OCI-LY7 (cell line): ENCODE data around the gene BMX. TPM values are rescaled to one million over a fixed set of nuclear protein-coding genes. Genes with fewer than 3 reads are reported as not detected.

ENCODE experiments used
- BruUV-seq: library from RNA; stranded (reverse); fragments of 400-500 nt; replicated peaks from 2 replicates; lab custom pipeline; 2021; lab: Mats Ljungman, UMichigan
- CTCF ChIA-PET: fragments of 300-600 bp; sonication (Branson Sonifier 250); formaldehyde crosslinking; loops from one replicate; lab custom pipeline; 2022; ENCODE audit warnings: antibody characterized with exemption; ENCODE audit not compliant: unreplicated experiment; lab: Charles Lee
- POLR2A ChIA-PET: fragments of 300-600 bp; sonication (Branson Sonifier 250); formaldehyde crosslinking; loops from one replicate; lab custom pipeline; 2022; ENCODE audit warnings: antibody characterized with exemption; lab: Charles Lee
- DNase-seq: peaks from one replicate; pipeline ENCODE4 v3.0.0-alpha.2; 2015; ENCODE audit warnings: low spot score
- H2AFZ ChIP-seq: fragments of 200-600 bp; sonication (generic), shearing (Covaris generic); 2 replicates; pipeline ENCODE4 v1.6.1; 2014; ENCODE audit warnings: mild to moderate bottlenecking, antibody characterized with exemption, low read length, moderate library complexity
- H3K27ac ChIP-seq: fragments of 200-600 bp; sonication (generic); 2 replicates; pipeline ENCODE4 v1.5.1; 2014; ENCODE audit warnings: mixed run types, low read depth, mild to moderate bottlenecking, moderate library complexity, low read length, inconsistent platforms; ENCODE audit not compliant: poor library complexity, severe bottlenecking
- H3K36me3 ChIP-seq: fragments of 200-600 bp; sonication (generic); 2 replicates; pipeline ENCODE4 v1.6.1; 2014; ENCODE audit warnings: mild to moderate bottlenecking, antibody characterized with exemption, low read length, moderate library complexity, mixed read lengths; ENCODE audit not compliant: insufficient read depth
- H3K4me1 ChIP-seq: fragments of 200-600 bp; sonication (generic); 2 replicates; pipeline ENCODE4 v1.5.1; 2014; ENCODE audit warnings: mild to moderate bottlenecking, low read length; ENCODE audit not compliant: insufficient read depth, poor library complexity, severe bottlenecking
- H3K4me2 ChIP-seq: fragments of 200-600 bp; sonication (generic); 2 replicates; pipeline ENCODE4 v1.6.1; 2014; ENCODE audit warnings: mild to moderate bottlenecking, low read length
- H3K4me3 ChIP-seq: fragments of 200-600 bp; sonication (generic); 2 replicates; pipeline ENCODE4 v1.5.1; 2014; ENCODE audit warnings: mild to moderate bottlenecking, low read depth, low read length; ENCODE audit not compliant: poor library complexity, severe bottlenecking
- H3K79me2 ChIP-seq: fragments of 200-600 bp; sonication (generic); 2 replicates; pipeline ENCODE4 v1.6.1; 2016; ENCODE audit warnings: low read depth, mild to moderate bottlenecking, low read length, moderate library complexity, mixed read lengths; ENCODE audit not compliant: insufficient read depth
- H3K9me2 ChIP-seq: fragments of 200-600 bp; sonication (generic); 2 replicates; pipeline ENCODE4 v1.6.1; 2016; ENCODE audit warnings: mild to moderate bottlenecking, low read length, mixed read lengths; ENCODE audit not compliant: insufficient read depth
- H3K9me3 ChIP-seq: fragments of 200-600 bp; sonication (generic); 2 replicates; pipeline ENCODE4 v1.6.1; 2014; ENCODE audit warnings: mild to moderate bottlenecking, mixed run types, low read length, mixed read lengths
- H4K20me1 ChIP-seq: fragments of 200-600 bp; sonication (generic); 2 replicates; pipeline ENCODE4 v1.6.1; 2014; ENCODE audit warnings: mild to moderate bottlenecking, antibody characterized with exemption, low read length, moderate library complexity, mixed read lengths; ENCODE audit not compliant: insufficient read depth
- EZH2phosphoT487 ChIP-seq: fragments of 200-600 bp; sonication (generic); IDR thresholded peaks from 2 replicates; pipeline ENCODE4 v1.6.1; 2018; ENCODE audit warnings: low read depth, borderline replicate concordance, mild to moderate bottlenecking, mixed run types, antibody characterized with exemption, low read length, moderate library complexity, mixed read lengths
- intact Hi-C: fragments of 100-400 bp; cut with micrococcal nuclease; formaldehyde crosslinking; loops from one replicate; pipeline ENCODE4 v1.10.0; 2022; ENCODE audit not compliant: unreplicated experiment
- total RNA-seq, 2 experiments: library from RNA; depleted of rRNA in 1 of 2; stranded (reverse); fragments of >200 nt in 1 of 2; shearing (Covaris generic) in 1 of 2; gene quantifications; 2 replicates each; pipeline ENCODE4 v1.2.3, GENCODE V29; 2014 to 2022
- TF ChIP-seq, protein P1 (sequence below): fragments of 200-600 bp; sonication (generic); conservative IDR thresholded peaks from 2 replicates; pipeline ENCODE4 v1.5.1; 2014; ENCODE audit warnings: mild to moderate bottlenecking, antibody characterized with exemption, low read length, moderate library complexity, mixed read lengths

Gene BMX
- total RNA-seq, 2 experiments from 2014 or later, result not detected

DNA sequence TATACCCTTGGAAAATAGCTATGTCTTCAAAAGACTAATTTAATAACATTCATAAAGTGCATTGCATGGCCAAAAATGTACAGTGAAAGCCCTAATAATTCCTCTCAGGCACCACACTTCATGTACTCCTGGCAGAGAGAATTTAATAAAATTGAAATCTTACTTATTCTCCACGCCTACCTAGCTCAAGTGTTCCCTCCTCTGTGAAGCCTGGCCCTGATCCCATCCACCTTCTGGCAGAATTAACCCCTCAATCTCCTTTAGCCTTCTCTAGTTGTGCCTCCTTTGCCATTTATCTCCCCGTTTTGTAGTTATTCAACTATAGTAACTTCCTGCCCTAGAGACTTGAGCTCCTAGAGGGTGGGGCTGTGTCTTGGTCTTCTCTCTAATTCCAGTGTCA, 73.4 kb downstream of the BMX start:
- CTCF ChIA-PET, result no interaction called here
- no peak for DNase-seq
- Histone ChIP-seq H3K4me2 (no peak overlapping the region), H3K4me1 (no peaks in the 10 kb centered on the region), H3K4me3 (no peak overlapping the region), H3K9me2 (no peaks in the 10 kb centered on the region), H3K36me3 (no peaks in the 10 kb centered on the region), H3K79me2 (no peaks in the 10 kb centered on the region), H2AFZ (no peak overlapping the region), H3K27ac (no peak overlapping the region), H3K9me3 (no peaks in the 10 kb centered on the region), H4K20me1 (no peaks in the 10 kb centered on the region)
- TF ChIP-seq EZH2phosphoT487, result no peak
- TF ChIP-seq, protein P1, sequence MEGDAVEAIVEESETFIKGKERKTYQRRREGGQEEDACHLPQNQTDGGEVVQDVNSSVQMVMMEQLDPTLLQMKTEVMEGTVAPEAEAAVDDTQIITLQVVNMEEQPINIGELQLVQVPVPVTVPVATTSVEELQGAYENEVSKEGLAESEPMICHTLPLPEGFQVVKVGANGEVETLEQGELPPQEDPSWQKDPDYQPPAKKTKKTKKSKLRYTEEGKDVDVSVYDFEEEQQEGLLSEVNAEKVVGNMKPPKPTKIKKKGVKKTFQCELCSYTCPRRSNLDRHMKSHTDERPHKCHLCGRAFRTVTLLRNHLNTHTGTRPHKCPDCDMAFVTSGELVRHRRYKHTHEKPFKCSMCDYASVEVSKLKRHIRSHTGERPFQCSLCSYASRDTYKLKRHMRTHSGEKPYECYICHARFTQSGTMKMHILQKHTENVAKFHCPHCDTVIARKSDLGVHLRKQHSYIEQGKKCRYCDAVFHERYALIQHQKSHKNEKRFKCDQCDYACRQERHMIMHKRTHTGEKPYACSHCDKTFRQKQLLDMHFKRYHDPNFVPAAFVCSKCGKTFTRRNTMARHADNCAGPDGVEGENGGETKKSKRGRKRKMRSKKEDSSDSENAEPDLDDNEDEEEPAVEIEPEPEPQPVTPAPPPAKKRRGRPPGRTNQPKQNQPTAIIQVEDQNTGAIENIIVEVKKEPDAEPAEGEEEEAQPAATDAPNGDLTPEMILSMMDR, result no peak
- no TSS peak for BruUV-seq
- POLR2A ChIA-PET, result interaction anchor here (0.6 to 0.7 kb wide), 2 partner anchors 87 to 722 kb away, joined by 3 to 4 read pairs; no protein-coding TSS in a partner anchor
- intact Hi-C loops, result no loop called here

DNA sequence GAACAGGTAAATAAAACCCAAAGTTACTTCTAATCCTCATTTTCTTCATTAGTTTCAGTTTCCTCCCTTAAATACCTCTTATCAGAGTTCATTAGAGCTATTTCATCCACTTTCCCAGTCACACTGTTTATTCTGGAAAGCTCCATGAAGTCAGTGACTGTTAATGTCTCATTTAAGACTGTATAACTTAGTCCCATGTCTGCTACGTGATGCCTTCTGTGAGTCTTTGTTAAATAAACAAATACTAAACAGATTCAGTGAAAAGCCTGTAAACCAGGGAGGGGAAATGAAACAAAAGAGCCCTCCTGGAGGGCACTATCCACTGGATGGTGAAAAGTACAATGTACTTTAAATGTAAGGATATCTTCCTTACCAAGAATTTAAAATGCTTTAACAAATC, 75.4 kb downstream of the BMX start:
- H3K4me2 ChIP-seq, result no peak overlapping the region
- ChIA-PET CTCF (no interaction called here), POLR2A (no interaction called here)
- H2AFZ ChIP-seq, result no peak overlapping the region
- no peak overlapping the region for H3K4me3 ChIP-seq
- H3K36me3 ChIP-seq, result no peaks in the 10 kb centered on the region
- no peak overlapping the region for H3K27ac ChIP-seq
- BruUV-seq, result no TSS peak
- H4K20me1 ChIP-seq, result no peaks in the 10 kb centered on the region
- no peaks in the 10 kb centered on the region for H3K9me2 ChIP-seq
- H3K79me2 ChIP-seq, result no peaks in the 10 kb centered on the region
- TF ChIP-seq, protein P1, result no peak
- no peak for TF ChIP-seq EZH2phosphoT487
- no peaks in the 10 kb centered on the region for H3K9me3 ChIP-seq
- intact Hi-C loops, result no loop called here
- H3K4me1 ChIP-seq, result no peaks in the 10 kb centered on the region
- DNase-seq, result no peak

DNA sequence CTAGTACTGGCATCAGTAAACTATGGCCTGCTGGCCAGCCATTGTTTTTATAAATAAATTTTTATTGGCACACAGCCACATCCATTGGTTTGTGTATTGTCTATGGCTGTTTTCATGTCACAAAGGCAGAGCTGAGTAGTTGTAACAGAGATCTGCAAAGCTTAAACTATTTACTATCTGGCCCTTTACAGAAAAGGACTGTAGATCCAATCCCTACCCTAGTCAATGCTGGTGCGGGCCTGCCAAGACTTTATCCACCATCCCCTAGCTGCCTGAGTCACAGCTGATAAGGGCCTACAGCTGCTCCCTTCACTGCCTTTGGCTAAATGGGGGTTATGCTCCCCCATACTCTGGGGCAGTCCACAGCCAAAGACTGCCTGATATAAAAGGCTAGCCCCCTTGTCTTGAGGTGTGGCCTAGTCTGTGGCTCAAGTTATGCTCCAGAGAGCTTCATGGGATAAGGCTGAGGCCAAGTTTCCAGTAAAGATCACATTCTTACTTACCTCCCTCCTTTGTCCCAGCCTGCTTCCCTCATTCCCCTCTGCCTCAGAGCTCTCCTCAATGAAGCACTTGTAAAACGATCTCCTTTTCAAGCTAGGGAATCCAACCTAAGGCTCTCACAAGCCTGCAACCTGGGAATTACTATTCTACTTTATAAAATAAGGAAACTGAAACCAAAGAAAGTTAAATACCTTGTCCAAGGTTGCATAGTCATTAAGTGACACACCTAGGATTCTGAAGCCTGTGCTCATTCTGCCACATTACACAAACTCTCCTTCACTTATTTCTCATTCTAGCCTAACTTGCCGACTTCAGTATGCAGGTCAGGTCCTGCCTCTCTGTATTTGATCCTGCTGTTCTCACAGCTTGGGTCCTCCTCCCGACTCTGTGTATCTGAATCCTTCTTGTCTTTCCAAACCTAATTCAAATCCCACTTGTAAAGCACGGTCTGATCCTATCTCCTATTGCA, 79.5 kb downstream of the BMX start:
- no peak overlapping the region for H3K27ac ChIP-seq
- POLR2A ChIA-PET, result no interaction called here
- intact Hi-C loops, result no loop called here
- H3K9me3 ChIP-seq, result no peaks in the 10 kb centered on the region
- H2AFZ ChIP-seq, result no peak overlapping the region
- H3K79me2 ChIP-seq, result no peaks in the 10 kb centered on the region
- CTCF ChIA-PET, result no interaction called here
- no TSS peak for BruUV-seq
- TF ChIP-seq, protein P1, result no peak
- H3K36me3 ChIP-seq, result no peaks in the 10 kb centered on the region
- H3K4me3 ChIP-seq, result no peak overlapping the region
- H3K4me1 ChIP-seq, result no peaks in the 10 kb centered on the region
- no peaks in the 10 kb centered on the region for H4K20me1 ChIP-seq
- DNase-seq, result no peak
- no peak overlapping the region for H3K4me2 ChIP-seq
- no peaks in the 10 kb centered on the region for H3K9me2 ChIP-seq
